ENCODE measurements around the gene JAG2. TPM values are rescaled to one million over a fixed set of nuclear protein-coding genes. Genes with fewer than 3 reads are reported as not detected.

JAG2 gene
- total and polyA plus RNA-seq, 2 of the 4 experiments (the other 2 are of a cell fraction), result 0.18 to 0.58 TPM

- POLR2A ChIA-PET (ENCODE audit: unreplicated experiment), result no interaction called here
- H2AK9ac ChIP-seq (replicated peaks; ENCODE audit: low read depth, low read length, poor library complexity), result no peak overlapping the region
- no peak overlapping the region for H3K23ac ChIP-seq (ENCODE audit: low read depth, low read length)
- no peak overlapping the region for H3K14ac ChIP-seq (replicated peaks; ENCODE audit: low read depth, low read length)
- CTCF ChIA-PET, result no interaction called here
- H3K4me3 ChIP-seq (ENCODE audit: insufficient read depth, low read depth, low read length), result no peak overlapping the region
- no peak for ATAC-seq (ENCODE audit: low read depth)
- no peaks in the 10 kb centered on the region for H3K36me3 ChIP-seq (ENCODE audit: control insufficient read depth, insufficient read depth, low read length)
- H2BK120ac ChIP-seq (ENCODE audit: low read depth, low read length), result no peak overlapping the region
- whole genome bisulfite sequencing, 2 experiments (ENCODE audit: extremely low coverage in 2 of 2, insufficient read length in 1 of 2), result 95% methylated on average over 3 of the region's 5 CpGs; no CpG with 5 or more reads in 1 of the 2 experiments
- H2BK20ac ChIP-seq (ENCODE audit: low read depth, low read length), result no peak overlapping the region
- no peak overlapping the region for H3K4me2 ChIP-seq (ENCODE audit: low read depth, low read length)
- no peak overlapping the region for H3K9ac ChIP-seq (ENCODE audit: low read depth, low read length)
- no peak overlapping the region for H2BK15ac ChIP-seq (ENCODE audit: low read depth, low read length)
- H3K27ac ChIP-seq (ENCODE audit: insufficient read depth, low read length), result no peak overlapping the region
- H4K91ac ChIP-seq (ENCODE audit: insufficient read depth, low read depth, low read length), result no peak overlapping the region
- no peak overlapping the region for H4K8ac ChIP-seq (ENCODE audit: low read depth in 2 of 2, low read length in 2 of 2)
- no peak overlapping the region for H2BK5ac ChIP-seq (ENCODE audit: low read depth, low read length, poor library complexity, severe bottlenecking)
- intact Hi-C loops (cut with micrococcal nuclease), result no loop called here
- no peaks in the 10 kb centered on the region for H4K20me1 ChIP-seq (ENCODE audit: insufficient read depth, low read length)
- no peaks in the 10 kb centered on the region for H3K79me1 ChIP-seq (ENCODE audit: low read depth in 1 of 2, low read length in 2 of 2)
- no peaks in the 10 kb centered on the region for H3K9me1 ChIP-seq (ENCODE audit: insufficient read depth, low read length)
- no peak overlapping the region for H3K18ac ChIP-seq (ENCODE audit: low read depth, low read length)
- peaks cover under 1% of the 10 kb centered on the region; the same call in 1 of the 2 replicates for H3K27me3 ChIP-seq (ENCODE audit: control insufficient read depth, insufficient read depth, low read length)
- in situ Hi-C loops (cut with MboI; ENCODE audit: low sequenced_read_pairs), result no loop called here
- no peak overlapping the region for H2AFZ ChIP-seq (replicated peaks; ENCODE audit: low read length, poor library complexity)
- H3K4me1 ChIP-seq (ENCODE audit: control insufficient read depth, insufficient read depth, low read length), result no peaks in the 10 kb centered on the region
- dilution Hi-C loops (cut with HindIII; ENCODE audit: low sequenced_read_pairs, unreplicated experiment), result no loop called here
- no peak for DNase-seq
- H2AK5ac ChIP-seq (ENCODE audit: low read depth, low read length), result no peak overlapping the region
- peaks cover 14% of the 10 kb centered on the region for H3K9me3 ChIP-seq (ENCODE audit: control insufficient read depth, insufficient read depth, low read length)
- BruUV-seq (replicated peaks), result no TSS peak
- no peak overlapping the region for H4K5ac ChIP-seq (ENCODE audit: low read depth, low read length)
- no peak overlapping the region for H3K4ac ChIP-seq (ENCODE audit: low read depth, low read length)
- TF ChIP-seq RAD21 (IDR thresholded peaks at IDR 0.05; ENCODE audit: low read length) (no peak), SMC3 (IDR thresholded peaks at IDR 0.05; ENCODE audit: low read depth, low read length) (no peak)
- H3K56ac ChIP-seq (ENCODE audit: extremely low read depth, insufficient read depth, low read length), result no peak overlapping the region
Measured at GRCh38 chr14:105139831-105140239, 28.7 kb downstream of the JAG2 start.

Data from IMR-90 (cell line).